NB4 (cell line): ENCODE results near the gene BTC.

Experiments used
- POLR2A ChIP-seq: IDR thresholded peaks from 2 replicates; pipeline ENCODE4 v1.6.1; 2011; ENCODE audit warnings: mild to moderate bottlenecking; ENCODE audit not compliant: insufficient read length; ENCODE audit errors: extremely low read depth
- TF ChIP-seq, protein P1 (sequence below): IDR thresholded peaks from one replicate; pipeline ENCODE4 v1.5.1; 2012; ENCODE audit warnings: low read depth, low read length

DNA sequence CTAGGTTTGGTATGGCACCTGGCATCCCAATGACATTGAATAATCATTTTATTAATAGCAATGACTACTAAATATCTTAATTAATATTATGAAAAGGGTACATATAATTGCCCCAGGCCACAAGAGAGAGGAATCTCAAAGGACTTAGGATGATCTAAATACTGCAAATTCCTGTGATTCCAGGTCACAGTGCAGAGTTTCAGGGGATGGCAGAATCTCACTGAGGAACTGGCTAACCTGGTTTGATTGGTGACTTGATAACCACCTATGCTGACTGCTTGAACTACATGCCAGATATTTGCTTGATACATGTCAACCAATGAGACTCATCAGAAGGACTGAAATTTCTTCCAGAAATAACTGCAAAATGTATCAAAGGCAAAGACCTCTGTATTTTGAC lies 37.2 kb downstream of the BTC start:
- TF ChIP-seq, protein P1, sequence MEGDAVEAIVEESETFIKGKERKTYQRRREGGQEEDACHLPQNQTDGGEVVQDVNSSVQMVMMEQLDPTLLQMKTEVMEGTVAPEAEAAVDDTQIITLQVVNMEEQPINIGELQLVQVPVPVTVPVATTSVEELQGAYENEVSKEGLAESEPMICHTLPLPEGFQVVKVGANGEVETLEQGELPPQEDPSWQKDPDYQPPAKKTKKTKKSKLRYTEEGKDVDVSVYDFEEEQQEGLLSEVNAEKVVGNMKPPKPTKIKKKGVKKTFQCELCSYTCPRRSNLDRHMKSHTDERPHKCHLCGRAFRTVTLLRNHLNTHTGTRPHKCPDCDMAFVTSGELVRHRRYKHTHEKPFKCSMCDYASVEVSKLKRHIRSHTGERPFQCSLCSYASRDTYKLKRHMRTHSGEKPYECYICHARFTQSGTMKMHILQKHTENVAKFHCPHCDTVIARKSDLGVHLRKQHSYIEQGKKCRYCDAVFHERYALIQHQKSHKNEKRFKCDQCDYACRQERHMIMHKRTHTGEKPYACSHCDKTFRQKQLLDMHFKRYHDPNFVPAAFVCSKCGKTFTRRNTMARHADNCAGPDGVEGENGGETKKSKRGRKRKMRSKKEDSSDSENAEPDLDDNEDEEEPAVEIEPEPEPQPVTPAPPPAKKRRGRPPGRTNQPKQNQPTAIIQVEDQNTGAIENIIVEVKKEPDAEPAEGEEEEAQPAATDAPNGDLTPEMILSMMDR, result no peak
- TF ChIP-seq POLR2A, result no peak
